ENCODE data around the gene TTC23.

Gene TTC23

DNA sequence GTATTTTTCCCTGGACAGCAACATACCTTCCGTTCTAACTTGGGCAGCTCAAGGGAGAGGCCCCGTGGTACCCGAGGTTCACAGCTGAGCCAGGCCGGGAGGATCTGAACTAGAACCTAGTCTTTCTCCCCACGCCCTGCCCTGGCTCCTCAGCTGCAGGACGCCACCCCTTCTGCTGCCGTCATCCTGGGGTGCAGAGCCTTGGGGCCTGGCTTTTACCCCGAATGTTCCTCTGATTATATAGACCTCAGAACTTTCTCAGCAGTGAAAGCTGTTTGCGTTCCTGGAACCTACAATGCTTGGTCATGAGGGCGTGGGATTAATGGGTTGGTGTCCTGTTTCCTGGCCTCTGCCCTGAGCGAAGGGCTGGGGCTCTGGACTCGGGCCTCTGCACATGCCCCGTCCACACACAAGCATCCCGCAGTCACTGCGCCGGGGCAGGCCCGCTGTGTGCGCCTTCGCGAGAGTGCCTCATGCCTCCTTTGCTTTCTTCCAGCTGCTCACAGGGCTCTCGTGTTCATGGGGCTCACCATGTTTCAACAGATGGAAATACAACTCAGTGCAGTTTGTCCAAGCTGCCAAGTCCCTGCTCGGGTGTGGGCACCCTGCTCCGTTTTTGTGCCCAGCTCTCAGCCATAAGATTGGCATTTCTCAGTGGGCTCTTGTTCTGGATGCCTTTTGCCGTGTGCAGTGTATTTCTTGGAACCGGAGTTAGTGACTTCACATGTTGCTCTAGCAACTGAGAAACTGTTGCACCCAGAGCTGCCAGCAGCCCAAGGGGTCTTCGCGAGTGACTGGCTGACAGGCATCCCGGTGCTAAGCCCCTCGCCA, 124.1 kb downstream of the TTC23 start:
- H3K9ac ChIP-seq, result no peak overlapping the region
- H3K27ac ChIP-seq, result peak overlapping the region in 4 of 11 experiments; percentile 4 to 63 (median 50); a peak in 2 of 22 replicates
- H3K4me1 ChIP-seq, result peaks cover 24 to 55% (median 45%) of the 10 kb centered on the region in 10 experiments
- no peak overlapping the region for H3K4me3 ChIP-seq
- H3K36me3 ChIP-seq, result no peaks in the 10 kb centered on the region
- no peaks in the 10 kb centered on the region for H3K27me3 ChIP-seq
- peak overlapping the region in 10 of 11 experiments; percentile 73 to 94 (median 90); a peak in 19 of 22 replicates for H3K4me2 ChIP-seq
- 0 out of 22 replicates have a peak, but pooled peaks cover 0 to 8% (median 0%) of the 10 kb centered on the region in 11 experiments for H4K20me1 ChIP-seq
- no peak for TF ChIP-seq Cebpa-rat (IDR thresholded peaks at IDR 0.05)
- no peaks in the 10 kb centered on the region for H3K9me3 ChIP-seq (replicated peaks in 1 of 11)

GRCh38 chr15:99124641-99125040, 124.7 kb downstream of the TTC23 start:
- no peak overlapping the region for H3K4me3 ChIP-seq
- H4K20me1 ChIP-seq, result 0 out of 22 replicates have a peak, but pooled peaks cover 0 to 8% (median 0%) of the 10 kb centered on the region in 11 experiments
- no peak for TF ChIP-seq Cebpa-rat (IDR thresholded peaks at IDR 0.05)
- H3K27ac ChIP-seq, result peak overlapping the region in 7 of 11 experiments; percentile 4 to 63 (median 50); a peak in 10 of 22 replicates
- H3K36me3 ChIP-seq, result no peaks in the 10 kb centered on the region
- no peaks in the 10 kb centered on the region for H3K9me3 ChIP-seq (replicated peaks in 1 of 11)
- H3K27me3 ChIP-seq, result no peaks in the 10 kb centered on the region
- no peak overlapping the region for H3K9ac ChIP-seq
- peak overlapping the region; percentile 73 to 94 (median 90) for H3K4me2 ChIP-seq
- H3K4me1 ChIP-seq, result peaks cover 24 to 53% (median 45%) of the 10 kb centered on the region in 10 experiments

- TF ChIP-seq Cebpa-rat (IDR thresholded peaks at IDR 0.05), result peak in 1 of 11 experiments; percentile 32; a peak in 1 of 22 replicates
- H4K20me1 ChIP-seq, result peaks cover 0 to 8% (median 0%) of the 10 kb centered on the region in 11 experiments; a peak in 1 of 22 replicates
- no peaks in the 10 kb centered on the region for H3K27me3 ChIP-seq
- peak overlapping the region in 7 of 10 experiments; percentile 13 to 41 (median 28); a peak in 8 of 20 replicates for H3K4me3 ChIP-seq
- H3K36me3 ChIP-seq, result no peaks in the 10 kb centered on the region
- peaks cover 24 to 51% (median 45%) of the 10 kb centered on the region in 10 experiments for H3K4me1 ChIP-seq
- H3K9ac ChIP-seq, result peak overlapping the region in 10 of 11 experiments; percentile 2 to 61 (median 42); a peak in 12 of 22 replicates
- peak overlapping the region; percentile 73 to 94 (median 90) for H3K4me2 ChIP-seq
- peak overlapping the region in 9 of 11 experiments; percentile 22 to 71 (median 59); a peak in 15 of 22 replicates for H3K27ac ChIP-seq
- no peaks in the 10 kb centered on the region for H3K9me3 ChIP-seq (replicated peaks in 1 of 11)
Observed at GRCh38 chr15:99123713-99124451, 125.5 kb downstream of the TTC23 start.

DNA sequence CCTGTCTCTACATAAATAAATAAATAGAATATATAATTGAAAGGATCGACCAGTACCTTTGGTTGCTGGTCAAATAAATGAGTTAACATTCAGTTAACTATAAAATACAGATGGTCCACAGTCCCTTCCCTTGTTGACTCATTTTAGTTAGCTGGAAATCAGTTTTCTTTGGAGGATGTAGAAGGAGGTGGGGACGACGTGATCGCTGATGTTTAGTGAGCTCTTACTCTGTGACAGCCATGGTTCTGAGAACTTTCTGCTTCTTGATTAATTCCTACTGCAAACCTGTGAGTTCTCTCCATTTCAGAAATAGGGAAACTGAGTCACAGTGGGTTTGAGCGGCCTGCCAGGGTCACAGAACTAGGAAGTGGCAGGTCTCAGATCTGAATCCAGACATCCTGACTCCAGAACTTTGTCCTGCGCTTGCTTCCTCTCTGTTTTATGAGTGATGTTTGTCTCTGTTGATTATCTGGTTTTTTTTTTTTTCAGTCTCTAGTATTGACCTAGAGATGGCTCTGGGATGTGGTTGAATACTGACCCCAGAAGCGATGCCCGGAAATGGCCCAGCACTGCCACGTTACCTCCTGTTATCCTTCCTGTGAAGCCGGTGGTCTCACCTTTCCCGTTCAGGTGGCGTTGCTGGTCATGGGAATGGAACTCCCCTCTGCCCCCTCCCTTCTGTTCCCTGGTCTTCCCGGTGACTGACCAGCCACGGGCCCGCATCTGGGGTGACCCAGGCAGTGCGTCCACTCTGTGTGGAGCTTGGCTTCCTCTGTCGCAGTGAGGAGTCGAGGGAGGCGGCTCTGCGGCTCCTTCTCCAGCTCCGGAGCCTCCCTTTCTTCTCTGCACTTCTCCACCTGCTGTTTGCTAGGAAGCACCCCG, 126.3 kb downstream of the TTC23 start:
- peaks cover 24 to 51% (median 45%) of the 10 kb centered on the region in 10 experiments for H3K4me1 ChIP-seq
- H3K36me3 ChIP-seq, result no peaks in the 10 kb centered on the region
- H3K27ac ChIP-seq, result peak overlapping the region in 9 of 11 experiments; percentile 22 to 71 (median 58); a peak in 15 of 22 replicates
- no peaks in the 10 kb centered on the region for H3K9me3 ChIP-seq (replicated peaks in 1 of 11)
- no peak for TF ChIP-seq Cebpa-rat (IDR thresholded peaks at IDR 0.05)
- peak overlapping the region in 10 of 11 experiments; percentile 2 to 61 (median 42); a peak in 11 of 22 replicates for H3K9ac ChIP-seq
- H3K4me3 ChIP-seq, result peak overlapping the region in 4 of 10 experiments; percentile 28 to 41 (median 34); a peak in 3 of 20 replicates
- peak overlapping the region; percentile 73 to 94 (median 90) for H3K4me2 ChIP-seq
- peaks cover 0 to 8% (median 0%) of the 10 kb centered on the region in 11 experiments; a peak in 1 of 22 replicates for H4K20me1 ChIP-seq
- no peaks in the 10 kb centered on the region for H3K27me3 ChIP-seq

GRCh38 chr15:99121691-99122410, 127.5 kb downstream of the TTC23 start:
- Histone ChIP-seq H3K27me3 (no peaks in the 10 kb centered on the region), H3K9ac (no peak overlapping the region), H3K27ac (no peak overlapping the region), H3K36me3 (no peaks in the 10 kb centered on the region), H3K4me2 (peak overlapping the region in 9 of 11 experiments; percentile 12 to 90 (median 26); a peak in 12 of 22 replicates), H3K9me3 (replicated peaks in 1 of 11) (no peaks in the 10 kb centered on the region), H3K4me3 (no peak overlapping the region), H3K4me1 (peaks cover 24 to 51% (median 45%) of the 10 kb centered on the region in 10 experiments), H4K20me1 (peaks cover 0 to 8% (median 0%) of the 10 kb centered on the region in 11 experiments; a peak in 1 of 22 replicates)
- no peak for TF ChIP-seq Cebpa-rat (IDR thresholded peaks at IDR 0.05)

- Histone ChIP-seq H3K27ac (no peak overlapping the region), H3K4me1 (peaks cover 24 to 51% (median 45%) of the 10 kb centered on the region in 10 experiments), H4K20me1 (peaks cover 0 to 8% (median 0%) of the 10 kb centered on the region in 11 experiments; a peak in 1 of 22 replicates), H3K9ac (no peak overlapping the region), H3K36me3 (no peaks in the 10 kb centered on the region), H3K4me3 (no peak overlapping the region), H3K9me3 (replicated peaks in 1 of 11) (no peaks in the 10 kb centered on the region), H3K27me3 (no peaks in the 10 kb centered on the region), H3K4me2 (peak overlapping the region in 9 of 11 experiments; percentile 12 to 90 (median 26); a peak in 11 of 22 replicates)
- TF ChIP-seq Cebpa-rat (IDR thresholded peaks at IDR 0.05), result no peak
Observed at GRCh38 chr15:99121207-99121606, 128.2 kb downstream of the TTC23 start.

- H3K4me3 ChIP-seq, result no peak overlapping the region
- no peak overlapping the region for H3K9ac ChIP-seq
- TF ChIP-seq Cebpa-rat (IDR thresholded peaks at IDR 0.05), result no peak
- no peaks in the 10 kb centered on the region for H3K9me3 ChIP-seq (replicated peaks in 1 of 11)
- no peak overlapping the region for H3K4me2 ChIP-seq
- peaks cover 0 to 8% (median 0%) of the 10 kb centered on the region in 11 experiments; a peak in 1 of 22 replicates for H4K20me1 ChIP-seq
- H3K27me3 ChIP-seq, result no peaks in the 10 kb centered on the region
- H3K27ac ChIP-seq, result no peak overlapping the region
- no peaks in the 10 kb centered on the region for H3K36me3 ChIP-seq
- H3K4me1 ChIP-seq, result peaks cover 22 to 46% (median 39%) of the 10 kb centered on the region in 10 experiments
Observed at GRCh38 chr15:99120050-99120777, 129.2 kb downstream of the TTC23 start.
